ENCODE results near the gene MIS18A. TPM values are rescaled to one million over a fixed set of nuclear protein-coding genes. Genes with fewer than 3 reads are reported as not detected.
A peak's percentile ranks its signal among the peaks of the same experiment; 100 is the strongest.

MIS18A gene
- total and polyA plus RNA-seq, 3 experiments from 2014 or later = 10.7 to 29.7 (median 27.6) TPM

GRCh38 chr21:32319012-32319411, 40.2 kb upstream of the MIS18A start:
- Histone ChIP-seq H3K9me3 (ENCODE audit: low read length) (no peaks in the 10 kb centered on the region), H3K4me1 (ENCODE audit: insufficient read depth, low read length) (no peaks in the 10 kb centered on the region), H3K27ac (ENCODE audit: low read depth, low read length) (no peak overlapping the region), H3K27me3 (ENCODE audit: insufficient read depth, low read length, poor library complexity, severe bottlenecking) (no peaks in the 10 kb centered on the region), H3K36me3 (ENCODE audit: insufficient read depth, low read length) (peaks cover 72% of the 10 kb centered on the region), H3K4me3 (ENCODE audit: low read length) (no peak overlapping the region)
- CTCF ChIA-PET = no interaction called here
- Mint-ChIP-seq H3K27me3 (peaks cover 0 to 2% of the 10 kb centered on the region in 2 donors), H3K36me3 (peaks cover 7 to 93% (median 25%) of the 10 kb centered on the region in 3 donors), H3K4me1 (no peaks in the 10 kb centered on the region), H3K4me3 (no peak overlapping the region), H3K9me3 (no peaks in the 10 kb centered on the region), H3K27ac (no peak overlapping the region)
- no peak for DNase-seq
- POLR2A ChIA-PET = no interaction called here

- POLR2A ChIA-PET = no interaction called here
- peaks cover 7 to 91% (median 24%) of the 10 kb centered on the region in 3 donors for H3K36me3 Mint-ChIP-seq
- no peaks in the 10 kb centered on the region for H3K9me3 Mint-ChIP-seq
- Histone ChIP-seq H3K36me3 (ENCODE audit: insufficient read depth, low read length) (peaks cover 66% of the 10 kb centered on the region), H3K9me3 (ENCODE audit: low read length) (no peaks in the 10 kb centered on the region), H3K4me1 (ENCODE audit: insufficient read depth, low read length) (no peaks in the 10 kb centered on the region), H3K4me3 (ENCODE audit: low read length) (no peak overlapping the region), H3K27ac (ENCODE audit: low read depth, low read length) (no peak overlapping the region), H3K27me3 (ENCODE audit: insufficient read depth, low read length, poor library complexity, severe bottlenecking) (no peaks in the 10 kb centered on the region)
- CTCF ChIA-PET = no interaction called here
- H3K27me3 Mint-ChIP-seq = no peaks in the 10 kb centered on the region
- no peak overlapping the region for H3K4me3 Mint-ChIP-seq
- H3K27ac Mint-ChIP-seq = no peak overlapping the region
- no peaks in the 10 kb centered on the region for H3K4me1 Mint-ChIP-seq
- no peak for DNase-seq
Measured at GRCh38 chr21:32317726-32318125, 38.9 kb upstream of the MIS18A start.

GRCh38 chr21:32316361-32317215, 37.7 kb upstream of the MIS18A start:
- no peaks in the 10 kb centered on the region for H3K9me3 Mint-ChIP-seq
- peaks cover 7 to 90% (median 24%) of the 10 kb centered on the region in 3 donors for H3K36me3 Mint-ChIP-seq

GRCh38 chr21:32315511-32316281, 36.8 kb upstream of the MIS18A start:
- peaks cover 7 to 89% (median 21%) of the 10 kb centered on the region in 3 donors for H3K36me3 Mint-ChIP-seq
- peak overlapping the region in 1 of 8 donors; percentile 58 for H3K27ac Mint-ChIP-seq
- no peaks in the 10 kb centered on the region for H3K9me3 Mint-ChIP-seq
- Histone ChIP-seq H3K36me3 (ENCODE audit: insufficient read depth, low read length) (peaks cover 55% of the 10 kb centered on the region), H3K27me3 (ENCODE audit: insufficient read depth, low read length, poor library complexity, severe bottlenecking) (no peaks in the 10 kb centered on the region), H3K4me3 (ENCODE audit: low read length) (no peak overlapping the region), H3K4me1 (ENCODE audit: insufficient read depth, low read length) (no peaks in the 10 kb centered on the region), H3K27ac (ENCODE audit: low read depth, low read length) (no peak overlapping the region), H3K9me3 (ENCODE audit: low read length) (no peaks in the 10 kb centered on the region)
- no peaks in the 10 kb centered on the region for H3K27me3 Mint-ChIP-seq
- ChIA-PET CTCF (interaction anchor here (1.3 kb wide), 1 partner anchor 28 kb away, joined by 3 read pairs; no protein-coding TSS in a partner anchor), POLR2A (no interaction called here)
- no peaks in the 10 kb centered on the region for H3K4me1 Mint-ChIP-seq
- H3K4me3 Mint-ChIP-seq = no peak overlapping the region
- DNase-seq = no peak

More at GRCh38 chr21:32316361-32317215, 37.7 kb upstream of the MIS18A start:
- H3K27ac ChIP-seq (ENCODE audit: low read depth, low read length) = no peak overlapping the region
- ChIA-PET POLR2A (no interaction called here), CTCF (interaction anchor here (1.3 kb wide), 1 partner anchor 29 kb away, joined by 3 read pairs; no protein-coding TSS in a partner anchor)
- H3K27me3 ChIP-seq (ENCODE audit: insufficient read depth, low read length, poor library complexity, severe bottlenecking) = no peaks in the 10 kb centered on the region
- no peaks in the 10 kb centered on the region for H3K4me1 ChIP-seq (ENCODE audit: insufficient read depth, low read length)
- Mint-ChIP-seq H3K27ac (peak overlapping the region in 1 of 8 donors; percentile 58), H3K4me3 (no peak overlapping the region), H3K4me1 (no peaks in the 10 kb centered on the region), H3K27me3 (no peaks in the 10 kb centered on the region)
- H3K36me3 ChIP-seq (ENCODE audit: insufficient read depth, low read length) = peaks cover 61% of the 10 kb centered on the region
- H3K9me3 ChIP-seq (ENCODE audit: low read length) = no peaks in the 10 kb centered on the region
- DNase-seq = no peak
- H3K4me3 ChIP-seq (ENCODE audit: low read length) = no peak overlapping the region

- Mint-ChIP-seq H3K4me1 (no peaks in the 10 kb centered on the region), H3K36me3 (peaks cover 7 to 80% (median 19%) of the 10 kb centered on the region in 3 donors), H3K27ac (no peak overlapping the region), H3K4me3 (no peak overlapping the region), H3K9me3 (no peaks in the 10 kb centered on the region), H3K27me3 (no peaks in the 10 kb centered on the region)
- peaks cover 48% of the 10 kb centered on the region for H3K36me3 ChIP-seq (ENCODE audit: insufficient read depth, low read length)
- H3K9me3 ChIP-seq (ENCODE audit: low read length) = no peaks in the 10 kb centered on the region
- no peaks in the 10 kb centered on the region for H3K4me1 ChIP-seq (ENCODE audit: insufficient read depth, low read length)
- POLR2A ChIA-PET = no interaction called here
- H3K4me3 ChIP-seq (ENCODE audit: low read length) = no peak overlapping the region
- CTCF ChIA-PET = no interaction called here
- H3K27ac ChIP-seq (ENCODE audit: low read depth, low read length) = no peak overlapping the region
- H3K27me3 ChIP-seq (ENCODE audit: insufficient read depth, low read length, poor library complexity, severe bottlenecking) = no peaks in the 10 kb centered on the region
- no peak for DNase-seq
Measured at GRCh38 chr21:32314806-32315205, 36.0 kb upstream of the MIS18A start.

GRCh38 chr21:32312976-32313375, 34.1 kb upstream of the MIS18A start:
- POLR2A ChIA-PET = no interaction called here
- no peaks in the 10 kb centered on the region for H3K4me1 Mint-ChIP-seq
- Histone ChIP-seq H3K27me3 (ENCODE audit: insufficient read depth, low read length, poor library complexity, severe bottlenecking) (no peaks in the 10 kb centered on the region), H3K36me3 (ENCODE audit: insufficient read depth, low read length) (peaks cover 35% of the 10 kb centered on the region), H3K27ac (ENCODE audit: low read depth, low read length) (no peak overlapping the region), H3K4me3 (ENCODE audit: low read length) (no peak overlapping the region), H3K9me3 (ENCODE audit: low read length) (no peaks in the 10 kb centered on the region), H3K4me1 (ENCODE audit: insufficient read depth, low read length) (no peaks in the 10 kb centered on the region)
- no peaks in the 10 kb centered on the region for H3K27me3 Mint-ChIP-seq
- H3K4me3 Mint-ChIP-seq = no peak overlapping the region
- peaks cover 0 to 69% (median 14%) of the 10 kb centered on the region in 3 donors for H3K36me3 Mint-ChIP-seq
- CTCF ChIA-PET = no interaction called here
- peak overlapping the region in 1 of 8 donors; percentile 49 for H3K27ac Mint-ChIP-seq
- no peaks in the 10 kb centered on the region for H3K9me3 Mint-ChIP-seq
- no peak for DNase-seq

- Histone ChIP-seq H3K27ac (ENCODE audit: low read depth, low read length) (no peak overlapping the region), H3K4me1 (ENCODE audit: insufficient read depth, low read length) (no peaks in the 10 kb centered on the region), H3K27me3 (ENCODE audit: insufficient read depth, low read length, poor library complexity, severe bottlenecking) (no peaks in the 10 kb centered on the region), H3K36me3 (ENCODE audit: insufficient read depth, low read length) (peaks cover 30% of the 10 kb centered on the region), H3K4me3 (ENCODE audit: low read length) (no peak overlapping the region), H3K9me3 (ENCODE audit: low read length) (no peaks in the 10 kb centered on the region)
- POLR2A ChIA-PET = no interaction called here
- no peak for DNase-seq
- Mint-ChIP-seq H3K36me3 (peaks cover 0 to 65% (median 13%) of the 10 kb centered on the region in 3 donors), H3K27ac (no peak overlapping the region), H3K27me3 (no peaks in the 10 kb centered on the region), H3K4me3 (no peak overlapping the region), H3K4me1 (no peaks in the 10 kb centered on the region), H3K9me3 (no peaks in the 10 kb centered on the region)
- CTCF ChIA-PET = no interaction called here
Measured at GRCh38 chr21:32312326-32312725, 33.5 kb upstream of the MIS18A start.

GRCh38 chr21:32311621-32312020, 32.8 kb upstream of the MIS18A start:
- H3K27me3 ChIP-seq (ENCODE audit: insufficient read depth, low read length, poor library complexity, severe bottlenecking) = no peaks in the 10 kb centered on the region
- CTCF ChIA-PET = no interaction called here
- POLR2A ChIA-PET = no interaction called here
- H3K27ac ChIP-seq (ENCODE audit: low read depth, low read length) = no peak overlapping the region
- H3K4me1 Mint-ChIP-seq = no peaks in the 10 kb centered on the region
- H3K9me3 ChIP-seq (ENCODE audit: low read length) = no peaks in the 10 kb centered on the region
- peaks cover 23% of the 10 kb centered on the region for H3K36me3 ChIP-seq (ENCODE audit: insufficient read depth, low read length)
- no peak overlapping the region for H3K4me3 ChIP-seq (ENCODE audit: low read length)
- no peaks in the 10 kb centered on the region for H3K27me3 Mint-ChIP-seq
- peaks cover 0 to 62% (median 13%) of the 10 kb centered on the region in 3 donors for H3K36me3 Mint-ChIP-seq
- H3K4me3 Mint-ChIP-seq = no peak overlapping the region
- H3K9me3 Mint-ChIP-seq = no peaks in the 10 kb centered on the region
- no peak for DNase-seq
- no peaks in the 10 kb centered on the region for H3K4me1 ChIP-seq (ENCODE audit: insufficient read depth, low read length)
- peak overlapping the region in 2 of 8 donors; percentile 46 to 67 for H3K27ac Mint-ChIP-seq

All from CD8-positive, alpha-beta memory T cell (primary cell).